Bone marrow (tissue), 2 donors: ENCODE data around the gene HCFC1.
A peak's percentile ranks its signal among the peaks of the same experiment; 100 is the strongest.
"Not testable (repeated sequence)": the region's sequence is repeated elsewhere in the genome, so short reads cannot be mapped to it uniquely, and the experiment has no call there.

ENCODE experiments used
- DNase-seq, 2 donors: peaks; one replicate each; lab custom pipeline; 2025; lab: John Stamatoyannopoulos, UW

HCFC1 gene

DNA sequence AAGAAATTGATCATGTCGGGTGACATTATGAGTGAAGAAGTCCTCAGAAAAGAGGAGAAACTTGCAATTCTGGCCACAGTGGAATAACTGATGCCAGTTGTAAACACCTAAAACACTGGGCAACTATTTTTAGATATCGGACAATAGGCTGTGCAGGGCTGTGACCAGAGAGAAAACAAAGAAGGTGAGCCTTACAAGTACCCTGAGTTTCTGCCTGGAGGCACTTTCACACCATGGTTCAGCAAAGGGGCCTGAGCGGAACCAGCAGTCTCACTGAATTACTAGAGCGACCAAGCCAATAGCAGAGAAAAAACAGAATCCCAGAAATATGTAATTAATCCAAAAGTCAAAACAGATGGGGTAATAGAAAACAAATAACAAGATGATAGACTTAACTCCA is 36.9 kb upstream of the HCFC1 start:
- no peak for DNase-seq

GRCh38 chrX:154006947-154007346 is 35.3 kb upstream of the HCFC1 start:
- DNase-seq = no peak

DNA sequence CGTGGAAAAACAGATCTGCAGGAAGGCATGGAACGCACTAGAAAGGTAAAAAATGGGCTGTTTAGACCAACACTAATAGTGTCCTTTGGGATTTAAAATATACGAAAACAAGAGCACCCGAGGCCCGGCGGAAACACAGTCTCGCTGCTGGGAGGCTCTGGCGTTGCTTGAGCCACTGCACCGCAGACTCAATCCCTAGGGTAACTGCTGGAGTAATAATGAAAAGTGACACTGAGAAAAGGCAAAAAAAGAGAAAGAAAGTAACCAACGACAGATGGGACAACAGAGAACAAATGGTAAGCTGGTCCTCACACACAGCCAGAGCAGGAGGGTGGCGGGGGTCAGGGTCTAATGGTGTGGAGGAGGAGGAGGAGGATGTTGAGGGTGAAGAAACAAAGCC is 32.7 kb upstream of the HCFC1 start:
- DNase-seq = no peak

DNA sequence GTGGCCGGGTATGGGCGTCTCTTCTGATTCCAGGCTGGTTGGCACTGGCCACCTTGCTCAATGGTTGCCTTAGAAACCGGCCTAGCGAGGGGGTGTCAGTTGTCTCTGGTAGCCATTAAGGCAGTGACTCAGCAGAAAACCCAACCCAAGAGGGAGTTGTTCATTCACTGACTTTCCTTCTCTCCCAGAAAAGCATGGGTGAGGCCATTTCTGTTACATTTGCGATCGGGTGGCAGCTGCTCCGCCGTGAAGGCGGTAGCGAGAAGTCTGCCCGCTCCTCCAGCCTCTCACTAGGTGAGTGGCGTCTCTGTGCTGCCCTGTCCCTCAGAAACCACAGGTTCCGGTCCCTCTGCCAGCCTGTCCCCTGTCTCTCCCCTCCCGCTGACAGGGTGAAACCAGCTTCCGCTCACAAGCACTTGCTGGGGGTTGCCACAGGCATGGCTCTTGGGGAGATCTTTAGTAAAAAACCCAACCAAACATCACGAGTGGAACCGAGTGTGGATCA is 30.6 kb upstream of the HCFC1 start:
- peak; percentile 24 to 53 for DNase-seq

DNA sequence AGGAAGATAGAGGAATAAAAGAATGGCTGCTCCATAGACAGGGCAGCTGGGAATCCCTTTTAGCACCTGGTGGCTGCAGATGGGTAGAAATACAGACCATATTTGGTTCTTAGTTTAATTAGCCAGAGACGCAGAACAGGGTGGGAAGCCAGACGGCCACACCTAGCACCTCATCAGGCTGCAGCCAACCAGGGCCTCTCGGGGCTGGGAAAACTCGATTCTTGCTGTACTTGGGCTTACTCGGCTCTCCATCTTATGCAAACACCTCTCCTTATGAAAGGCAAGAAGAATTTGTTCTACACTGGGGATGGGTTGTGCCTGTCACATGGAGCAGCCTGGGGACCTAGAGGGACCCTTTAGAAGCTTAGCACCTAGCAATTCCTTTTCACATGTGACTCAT is 28.4 kb upstream of the HCFC1 start:
- no peak for DNase-seq

DNA sequence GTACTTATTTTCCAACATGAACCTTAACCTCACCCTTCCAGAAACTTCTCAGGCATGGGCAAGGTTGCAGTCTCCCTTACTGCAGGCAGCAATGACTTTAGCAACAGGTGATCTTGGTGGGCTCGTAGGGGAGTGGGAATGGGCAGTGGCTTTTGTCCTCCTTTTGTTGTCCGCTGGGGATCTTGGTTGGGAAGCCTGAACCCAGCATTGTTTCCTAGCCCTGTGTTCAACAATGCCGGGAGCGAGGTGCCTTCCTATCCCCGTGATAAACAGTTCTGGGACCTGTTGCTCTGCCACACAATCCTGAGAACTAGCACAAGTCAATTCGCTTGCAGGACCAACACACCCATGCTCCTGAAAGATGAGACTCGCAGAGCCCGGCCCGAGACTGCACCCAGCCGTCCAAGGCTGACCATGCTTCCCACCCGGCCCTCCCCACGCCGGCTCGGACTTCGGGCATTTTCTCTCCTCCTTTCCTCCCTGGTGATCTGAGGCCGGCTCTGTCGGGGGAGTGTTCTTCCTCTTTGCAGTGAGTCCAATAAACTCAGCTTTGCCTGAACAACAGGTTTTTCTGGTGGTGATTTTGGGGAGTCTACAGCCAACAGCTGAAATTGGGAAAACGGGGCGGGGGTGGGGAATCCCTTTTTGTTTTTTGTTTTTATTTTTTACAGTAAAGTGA is 27.9 kb upstream of the HCFC1 start:
- no peak for DNase-seq

DNA sequence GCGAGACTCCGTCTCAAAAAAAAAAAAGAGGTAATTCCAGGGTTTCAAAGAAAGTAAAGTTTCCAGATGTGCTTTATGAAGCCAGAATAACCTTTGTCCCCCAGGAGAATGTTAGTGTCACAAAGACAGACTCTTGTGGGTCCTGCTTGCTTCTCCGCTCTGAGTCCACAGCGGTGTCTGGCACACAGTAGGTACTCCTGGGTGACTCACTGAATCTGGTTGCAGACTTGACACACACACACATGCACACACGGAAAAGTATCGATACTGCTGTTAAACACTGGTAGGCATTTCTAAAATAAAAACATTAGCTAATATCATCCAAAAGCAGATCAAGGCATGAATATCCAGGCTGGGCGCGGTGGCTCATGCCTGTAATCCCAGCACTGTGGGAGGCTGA is 23.9 kb upstream of the HCFC1 start:
- no peak for DNase-seq

GRCh38 chrX:153994398-153994797 is 22.8 kb upstream of the HCFC1 start:
- not testable (repeated sequence) for DNase-seq

- no peak for DNase-seq
Observed at GRCh38 chrX:153993978-153994377, 22.4 kb upstream of the HCFC1 start.

GRCh38 chrX:153993079-153993478 is 21.5 kb upstream of the HCFC1 start:
- no peak for DNase-seq

DNA sequence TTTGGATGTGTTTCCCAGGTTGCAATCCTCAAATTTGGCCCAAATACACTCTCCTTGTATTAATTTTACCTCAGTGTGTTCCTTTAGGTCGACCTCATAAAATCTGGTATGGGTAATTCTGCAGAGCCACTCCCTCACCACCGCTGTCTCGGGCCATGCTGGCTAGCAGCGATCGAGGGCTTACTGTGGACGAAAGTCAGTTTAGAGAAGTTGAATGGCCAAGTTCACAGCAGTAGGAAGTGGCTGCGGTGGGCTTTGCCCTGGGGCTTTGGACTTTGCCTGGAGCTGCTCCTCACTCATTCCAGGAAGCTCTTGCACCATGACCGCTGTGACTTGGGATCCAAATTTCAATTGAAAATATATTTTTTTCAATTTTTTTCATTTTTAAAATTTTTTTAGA is 20.6 kb upstream of the HCFC1 start:
- no peak for DNase-seq

GRCh38 chrX:153991013-153991580 is 19.5 kb upstream of the HCFC1 start:
- no peak for DNase-seq

DNA sequence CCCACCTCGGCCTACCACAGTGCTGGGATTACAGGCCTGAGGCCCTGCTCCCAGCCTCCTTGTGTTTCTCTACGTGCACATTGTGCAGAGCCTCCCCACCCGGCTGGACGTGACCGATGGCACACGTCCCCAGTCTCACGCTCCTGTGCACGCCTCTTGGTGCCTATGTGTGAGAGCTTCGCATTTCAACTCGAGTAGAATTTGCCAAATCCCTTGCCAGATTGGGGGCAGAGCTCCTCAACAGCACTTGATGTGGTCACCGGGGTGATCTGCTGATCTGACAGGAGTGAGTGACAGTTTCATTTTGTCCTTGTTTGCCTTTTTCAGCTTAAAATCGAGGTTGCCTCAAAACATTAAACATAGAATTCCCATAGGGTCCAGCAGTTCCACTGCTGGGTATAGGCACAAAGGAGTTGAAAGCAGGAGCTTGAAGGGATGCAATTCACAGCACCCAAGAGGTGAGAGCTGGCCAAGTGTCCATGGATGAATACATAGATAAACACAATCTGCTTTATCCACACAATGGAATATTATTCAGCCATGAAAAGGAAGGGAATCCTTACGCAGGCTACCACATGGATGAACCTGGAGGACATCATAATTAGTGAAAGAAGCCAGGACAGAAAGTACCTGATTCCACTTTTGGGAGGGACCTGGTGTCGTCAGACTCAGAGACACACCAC is 18.5 kb upstream of the HCFC1 start:
- DNase-seq = no peak

DNA sequence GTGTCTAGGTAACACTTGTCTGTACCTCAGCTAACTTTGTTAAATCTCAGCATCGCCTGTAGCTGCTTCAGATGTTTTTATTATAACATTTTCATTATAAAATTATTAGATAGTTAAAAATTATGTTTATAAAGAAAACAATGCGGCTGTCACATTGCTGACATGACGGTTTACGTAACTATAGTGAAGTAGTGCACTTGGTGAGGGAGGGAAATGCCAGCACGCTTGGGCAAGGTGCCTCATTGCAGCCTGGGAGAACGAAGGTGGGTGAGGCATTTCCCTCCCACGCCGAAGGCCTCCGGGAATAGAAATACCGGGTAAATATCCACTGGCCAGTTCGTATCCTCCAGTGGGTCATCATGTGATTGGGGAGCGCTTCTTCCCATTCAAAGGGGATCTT is 16.9 kb upstream of the HCFC1 start:
- DNase-seq = no peak

GRCh38 chrX:153984351-153985178 is 12.9 kb upstream of the HCFC1 start:
- no peak for DNase-seq

DNA sequence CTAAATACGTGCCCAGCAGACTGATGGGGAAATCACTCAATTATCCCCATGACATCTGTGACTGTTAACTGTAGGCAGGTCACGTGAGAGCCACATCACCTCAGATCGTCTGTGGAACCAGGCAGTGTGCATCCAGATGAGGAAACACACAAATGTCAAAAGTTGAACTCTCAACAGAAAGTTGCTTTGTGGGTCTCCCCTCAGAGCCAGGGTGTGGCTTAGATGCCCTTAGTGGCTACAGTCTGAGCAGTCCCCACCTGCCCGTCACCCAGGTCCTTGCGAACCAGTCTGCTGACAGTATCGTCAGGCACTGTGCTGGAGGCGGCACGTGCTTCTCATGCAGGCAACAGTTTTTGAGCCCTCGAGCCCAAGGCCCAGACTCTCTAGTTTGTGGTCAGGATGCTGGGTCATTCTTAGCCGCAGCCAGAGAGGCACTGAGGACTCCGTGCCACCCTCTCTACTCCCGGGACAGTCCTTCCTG is 11.7 kb upstream of the HCFC1 start:
- no peak for DNase-seq

DNA sequence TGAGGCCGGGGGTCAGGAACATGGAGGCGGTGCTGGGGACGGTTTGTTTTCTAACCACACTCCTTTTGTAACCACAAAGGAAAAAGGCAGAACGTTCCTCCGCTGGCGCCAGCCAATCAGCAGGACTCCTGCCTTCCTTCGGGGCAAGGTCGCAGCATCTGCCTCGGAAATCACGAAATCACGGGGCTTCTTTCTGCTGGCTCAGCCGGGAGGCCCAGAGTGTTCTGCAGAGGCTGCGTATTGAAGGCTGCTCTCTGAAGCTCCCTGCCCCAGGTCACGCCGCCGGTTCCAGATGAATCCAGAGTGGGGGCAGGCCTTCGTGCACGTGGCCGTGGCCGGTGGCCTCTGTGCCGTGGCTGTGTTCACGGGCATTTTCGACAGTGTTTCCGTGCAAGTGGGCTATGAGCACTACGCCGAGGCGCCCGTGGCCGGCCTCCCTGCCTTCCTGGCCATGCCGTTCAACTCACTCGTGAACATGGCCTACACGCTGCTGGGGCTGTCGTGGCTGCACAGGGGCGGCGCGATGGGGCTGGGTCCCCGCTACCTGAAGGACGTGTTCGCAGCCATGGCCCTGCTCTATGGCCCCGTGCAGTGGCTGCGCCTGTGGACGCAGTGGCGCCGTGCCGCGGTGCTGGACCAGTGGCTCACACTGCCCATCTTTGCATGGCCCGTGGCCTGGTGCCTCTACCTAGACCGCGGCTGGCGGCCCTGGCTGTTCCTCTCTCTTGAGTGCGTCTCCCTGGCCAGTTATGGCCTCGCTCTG is 10.3 kb upstream of the HCFC1 start:
- DNase-seq = peak in 1 of 2 donors; percentile 60

DNA sequence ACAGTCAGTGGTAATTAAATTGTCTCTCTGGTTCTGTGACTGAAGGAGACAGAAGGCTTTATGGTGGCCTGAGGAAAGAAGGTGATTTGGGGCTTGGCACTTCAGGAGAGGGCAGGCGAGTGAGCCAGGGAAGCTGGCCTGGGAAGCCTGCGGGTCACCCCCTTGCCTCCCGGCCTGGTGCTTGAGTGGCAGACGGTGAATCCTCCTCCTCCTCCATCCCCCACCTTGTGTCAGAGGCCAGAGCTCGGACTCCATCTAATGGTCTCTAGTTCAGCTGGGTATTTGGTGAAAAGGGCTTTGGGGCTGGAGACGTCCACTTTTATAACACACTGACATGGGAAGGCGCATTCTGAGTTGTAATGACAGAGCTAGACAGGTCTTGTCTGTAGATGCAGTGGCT is 9.6 kb upstream of the HCFC1 start:
- DNase-seq = no peak

DNA sequence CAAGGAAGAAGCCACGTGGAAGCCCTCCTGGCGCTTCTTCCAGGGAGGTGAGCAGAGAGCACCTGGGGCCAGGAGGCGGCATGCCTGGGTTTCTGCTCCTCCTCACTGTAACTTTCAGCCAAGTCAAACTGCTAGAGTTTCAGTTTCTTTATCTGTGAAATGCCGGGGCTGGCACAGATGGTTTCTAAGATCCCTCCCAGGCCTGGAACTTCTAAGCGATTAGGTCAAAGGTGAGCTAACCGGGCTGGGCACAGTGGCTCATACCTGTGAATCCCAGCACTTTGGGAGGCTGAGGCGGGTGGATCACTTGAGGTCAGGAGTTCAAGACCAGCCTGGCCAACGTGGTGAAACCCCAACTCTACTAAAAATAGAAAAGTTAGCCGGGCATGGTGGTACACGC is 8.8 kb upstream of the HCFC1 start:
- not testable (repeated sequence) for DNase-seq

- no peak for DNase-seq
Observed at GRCh38 chrX:153974726-153975286, 3.2 kb upstream of the HCFC1 start.

GRCh38 chrX:153974003-153974725 is 2.5 kb upstream of the HCFC1 start:
- no peak for DNase-seq
